Liver (tissue), 9 donors: ENCODE data around the gene TAS1R2. TPM values are rescaled to one million over a fixed set of nuclear protein-coding genes. Genes with fewer than 3 reads are reported as not detected.

ENCODE experiments used
- DNase-seq: peaks from one replicate; pipeline ENCODE4 v3.0.0-alpha.2; 2017; ENCODE audit warnings: low spot score
- H3K27ac ChIP-seq, 2 donors: one replicate each; pipeline ENCODE4 v1.7.0; 2013; ENCODE audit warnings: inconsistent platforms in 2 of 2, low read length in 2 of 2, control low read depth in 1 of 2, low read depth in 1 of 2, mild to moderate bottlenecking in 1 of 2
- H3K27me3 ChIP-seq, 4 donors: one replicate each; pipeline versions ENCODE4 v1.6.1 to v1.7.0; 2013; ENCODE audit warnings: low read length in 3 of 4, inconsistent platforms in 1 of 4, mild to moderate bottlenecking in 1 of 4, moderate library complexity in 1 of 4; ENCODE audit not compliant: control insufficient read depth in 4 of 4, insufficient read depth in 4 of 4
- H3K36me3 ChIP-seq, 4 donors: one replicate each; pipeline versions ENCODE4 v1.6.1 to v1.7.0; 2013; ENCODE audit warnings: low read length in 3 of 4, mild to moderate bottlenecking in 3 of 4, low read depth in 1 of 4, moderate library complexity in 1 of 4; ENCODE audit not compliant: control insufficient read depth in 4 of 4, insufficient read depth in 3 of 4
- H3K4me1 ChIP-seq, 4 donors: one replicate each; pipeline versions ENCODE4 v1.6.1 to v1.7.0; 2013; ENCODE audit warnings: low read length in 3 of 4, mild to moderate bottlenecking in 3 of 4, moderate library complexity in 1 of 4; ENCODE audit not compliant: control insufficient read depth in 4 of 4, insufficient read depth in 4 of 4
- H3K4me3 ChIP-seq, 3 donors: one replicate each; pipeline versions ENCODE4 v1.6.1 to v1.7.0; 2013; ENCODE audit warnings: low read length in 3 of 3, control low read depth in 1 of 3, low read depth in 1 of 3, mild to moderate bottlenecking in 1 of 3
- H3K9ac ChIP-seq, 2 donors: one replicate each; pipeline ENCODE4 v1.7.0; 2013; ENCODE audit warnings: low read length in 2 of 2, mild to moderate bottlenecking in 2 of 2, moderate library complexity in 2 of 2, control low read depth in 1 of 2, low read depth in 1 of 2
- H3K9me3 ChIP-seq, 4 donors: one replicate each; pipeline versions ENCODE4 v1.6.1 to v1.7.0; 2013; ENCODE audit warnings: low read length in 3 of 4; ENCODE audit not compliant: control insufficient read depth in 4 of 4
- CTCF ChIP-seq: fragments of 150-350 bp; IDR thresholded peaks from 2 replicates; pipeline ENCODE4 v1.5.1; 2017; ENCODE audit warnings: improper control_type of control experiment, low read depth, low read length; ENCODE audit not compliant: missing input control
- FOXA2 ChIP-seq: IDR thresholded peaks from 2 replicates; pipeline ENCODE4 v1.6.1; 2016; ENCODE audit warnings: antibody characterized with exemption
- GABPA ChIP-seq, 2 donors: IDR thresholded peaks in 1 of 2; conservative IDR thresholded peaks in 1 of 2; 2 replicates each; pipeline ENCODE4 v1.6.1; 2016; ENCODE audit warnings: antibody characterized with exemption in 2 of 2, mild to moderate bottlenecking in 1 of 2, moderate library complexity in 1 of 2
- MAX ChIP-seq: IDR thresholded peaks from 2 replicates; pipeline ENCODE4 v1.6.1; 2016; ENCODE audit warnings: antibody characterized with exemption
- NR2F2 ChIP-seq: IDR thresholded peaks from 2 replicates; pipeline ENCODE4 v1.6.1; 2016; ENCODE audit warnings: antibody characterized with exemption
- RAD21 ChIP-seq, 2 donors: IDR thresholded peaks; 2 replicates each; pipeline ENCODE4 v1.6.1; 2016; ENCODE audit warnings: antibody characterized with exemption in 2 of 2, mild to moderate bottlenecking in 2 of 2
- REST ChIP-seq: IDR thresholded peaks from 2 replicates; pipeline ENCODE4 v1.6.1; 2016; ENCODE audit warnings: antibody characterized with exemption, mild to moderate bottlenecking
- RXRA ChIP-seq, 2 donors: IDR thresholded peaks; 2 replicates each; pipeline ENCODE4 v1.6.1; 2017 to 2018; ENCODE audit warnings: antibody characterized with exemption in 2 of 2, mild to moderate bottlenecking in 1 of 2
- SP1 ChIP-seq: IDR thresholded peaks from 2 replicates; pipeline ENCODE4 v1.6.1; 2018; ENCODE audit warnings: antibody characterized with exemption, mild to moderate bottlenecking
- TAF1 ChIP-seq: conservative IDR thresholded peaks from 2 replicates; pipeline ENCODE4 v1.6.1; 2016; ENCODE audit warnings: antibody characterized with exemption, mild to moderate bottlenecking
- WGBS: extraction: QIAGEN DNeasy Blood & Tissue Kit; methylation state at CpG from one replicate; pipeline ENCODE4 v1.1.7; 2013; 5-methylcytosine and 5-hydroxymethylcytosine counted together
- polyA plus RNA-seq, 2 donors: library from polyadenylated mRNA; stranded (reverse) in 1 of 2; unstranded in 1 of 2; fragments of 200-250 nt in 1 of 2; fragments of >200 nt in 1 of 2; fragmentation: Nextera tagmentation in 1 of 2; extraction: Ambion mirVana in 1 of 2; gene quantifications; one replicate each; pipeline versions ENCODE4 v1.2.1 to v1.2.3, GENCODE V29; 2013 to 2015
- total RNA-seq, 2 donors: library from RNA; depleted of rRNA; stranded (reverse); fragments of >200 nt; gene quantifications; one replicate each; pipeline ENCODE4 v1.2.3, GENCODE V29; 2014
- TF ChIP-seq, protein P1 (sequence below): IDR thresholded peaks from 2 replicates; pipeline ENCODE4 v1.6.1; 2016; ENCODE audit warnings: antibody characterized with exemption
- TF ChIP-seq, protein P2 (sequence below): IDR thresholded peaks from 2 replicates; pipeline ENCODE4 v1.6.1; 2016; ENCODE audit warnings: antibody characterized with exemption
- donor health status: healthy.
- donor health status: healthy.
- donor health status: healthy.
- donor health status: healthy.
- donor health status: healthy.

The TAS1R2 gene
- total and polyA plus RNA-seq, 4 donors: not detected

DNA sequence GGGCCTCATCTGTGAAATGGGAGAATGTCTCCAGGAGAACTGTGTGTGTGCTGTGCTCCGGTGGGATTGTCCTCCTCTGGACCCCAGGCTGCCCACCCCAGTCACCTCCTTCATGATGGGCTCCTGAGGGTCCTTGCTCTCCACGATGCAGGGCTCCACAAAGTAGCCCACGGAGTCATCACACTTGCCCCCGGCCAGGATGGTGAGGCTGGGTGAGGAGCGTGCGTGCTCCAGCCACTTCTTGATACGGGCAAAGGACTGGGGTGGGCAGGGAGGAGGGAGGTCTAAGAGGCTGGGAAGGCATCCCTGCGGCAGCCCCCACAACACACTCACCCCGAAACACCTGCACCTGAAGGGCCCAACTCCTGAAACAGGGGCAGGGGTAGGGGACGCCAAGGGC is 16.8 kb upstream of the TAS1R2 start (continued):
- TF ChIP-seq, protein P1, sequence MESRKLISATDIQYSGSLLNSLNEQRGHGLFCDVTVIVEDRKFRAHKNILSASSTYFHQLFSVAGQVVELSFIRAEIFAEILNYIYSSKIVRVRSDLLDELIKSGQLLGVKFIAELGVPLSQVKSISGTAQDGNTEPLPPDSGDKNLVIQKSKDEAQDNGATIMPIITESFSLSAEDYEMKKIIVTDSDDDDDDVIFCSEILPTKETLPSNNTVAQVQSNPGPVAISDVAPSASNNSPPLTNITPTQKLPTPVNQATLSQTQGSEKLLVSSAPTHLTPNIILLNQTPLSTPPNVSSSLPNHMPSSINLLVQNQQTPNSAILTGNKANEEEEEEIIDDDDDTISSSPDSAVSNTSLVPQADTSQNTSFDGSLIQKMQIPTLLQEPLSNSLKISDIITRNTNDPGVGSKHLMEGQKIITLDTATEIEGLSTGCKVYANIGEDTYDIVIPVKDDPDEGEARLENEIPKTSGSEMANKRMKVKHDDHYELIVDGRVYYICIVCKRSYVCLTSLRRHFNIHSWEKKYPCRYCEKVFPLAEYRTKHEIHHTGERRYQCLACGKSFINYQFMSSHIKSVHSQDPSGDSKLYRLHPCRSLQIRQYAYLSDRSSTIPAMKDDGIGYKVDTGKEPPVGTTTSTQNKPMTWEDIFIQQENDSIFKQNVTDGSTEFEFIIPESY: no peak
- TF ChIP-seq, protein P2, sequence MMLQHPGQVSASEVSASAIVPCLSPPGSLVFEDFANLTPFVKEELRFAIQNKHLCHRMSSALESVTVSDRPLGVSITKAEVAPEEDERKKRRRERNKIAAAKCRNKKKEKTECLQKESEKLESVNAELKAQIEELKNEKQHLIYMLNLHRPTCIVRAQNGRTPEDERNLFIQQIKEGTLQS: no peak
- TF ChIP-seq GABPA (IDR thresholded peaks at IDR 0.05 in 1 of 2, conservative IDR thresholded peaks at IDR 0.05 in 1 of 2) (no peak), TAF1 (no peak)

DNA sequence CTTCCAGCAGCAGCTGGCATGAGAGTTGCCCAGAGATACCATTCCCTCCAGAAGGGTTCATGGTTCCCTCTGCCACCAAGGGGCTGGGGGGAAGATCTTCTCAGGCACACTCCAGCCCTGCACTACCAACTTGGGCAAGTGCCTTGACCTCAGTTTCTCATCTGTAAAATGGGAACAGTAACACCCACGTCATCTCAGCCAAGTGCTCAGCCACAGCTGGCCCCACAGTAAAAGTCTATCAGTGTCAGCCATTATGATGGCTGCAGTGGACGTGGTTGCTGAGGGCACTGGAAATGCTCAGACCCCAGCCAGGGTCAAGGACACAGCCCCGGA is 16.3 kb upstream of the TAS1R2 start:
- no peak overlapping the region for H3K9ac ChIP-seq
- TF ChIP-seq NR2F2 (no peak), MAX (no peak), SP1 (no peak), FOXA2 (no peak)
- TF ChIP-seq, protein P1: no peak
- 71% methylated on average over 3 of the region's 3 CpGs for WGBS
- H3K36me3 ChIP-seq: peaks cover 10 to 73% (median 35%) of the 10 kb centered on the region in 4 donors
- H3K9me3 ChIP-seq: no peaks in the 10 kb centered on the region
- DNase-seq: no peak
- peaks cover 0 to 17% (median 2%) of the 10 kb centered on the region in 4 donors for H3K4me1 ChIP-seq
- H3K27ac ChIP-seq: no peak overlapping the region
- H3K27me3 ChIP-seq: no peaks in the 10 kb centered on the region
- no peak overlapping the region for H3K4me3 ChIP-seq

GRCh38 chr1:18875107-18875795 is 15.8 kb upstream of the TAS1R2 start:
- peaks cover 10 to 71% (median 30%) of the 10 kb centered on the region in 4 donors for H3K36me3 ChIP-seq
- no peak for TF ChIP-seq FOXA2
- peak in 1 of 2 donors; percentile 73 for TF ChIP-seq RAD21 (IDR thresholded peaks at IDR 0.05)
- no peak for TF ChIP-seq RXRA (IDR thresholded peaks at IDR 0.05)
- TF ChIP-seq TAF1: no peak
- TF ChIP-seq CTCF: peak; percentile 64
- no peak for TF ChIP-seq REST

More at GRCh38 chr1:18875107-18875795, 15.8 kb upstream of the TAS1R2 start:
- Histone ChIP-seq H3K4me3 (no peak overlapping the region), H3K4me1 (peaks cover 0 to 17% (median 2%) of the 10 kb centered on the region in 4 donors), H3K27ac (no peak overlapping the region), H3K9ac (no peak overlapping the region), H3K27me3 (no peaks in the 10 kb centered on the region), H3K9me3 (no peaks in the 10 kb centered on the region)
- DNase-seq: peak; percentile 79
- WGBS: 61% methylated on average over 20 of the region's 20 CpGs
